Astrocyte of the cerebellum (primary cell): ENCODE data around the gene CPTP.

Experiments used
- DNase-seq: peaks from one replicate; pipeline ENCODE4 v3.0.0-alpha.2; 2011; ENCODE audit warnings: low read depth
- H3K4me3 ChIP-seq: 2 replicates; pipeline ENCODE4 v1.5.1; 2011; ENCODE audit warnings: mild to moderate bottlenecking, low read depth, low read length, moderate library complexity
- CTCF ChIP-seq: IDR thresholded peaks from 2 replicates; pipeline ENCODE4 v1.5.1; 2012; ENCODE audit warnings: low read length, low read depth, moderate library complexity, mild to moderate bottlenecking; ENCODE audit errors: missing control alignments
- in situ Hi-C: cut with HindIII; loops from 2 replicates; pipeline ENCODE4 v1.10.0; 2017; ENCODE audit warnings: low sequenced_read_pairs

CPTP gene

GRCh38 chr1:1326075-1326605, 1.5 kb downstream of the CPTP start:
- in situ Hi-C loops: no loop called here
- no peak for TF ChIP-seq CTCF
- DNase-seq: no peak
- peak overlapping the region; percentile 85 for H3K4me3 ChIP-seq

GRCh38 chr1:1327291-1327690, 2.7 kb downstream of the CPTP start:
- DNase-seq: no peak
- no peak overlapping the region for H3K4me3 ChIP-seq
- in situ Hi-C loops: no loop called here
- no peak for TF ChIP-seq CTCF

DNA sequence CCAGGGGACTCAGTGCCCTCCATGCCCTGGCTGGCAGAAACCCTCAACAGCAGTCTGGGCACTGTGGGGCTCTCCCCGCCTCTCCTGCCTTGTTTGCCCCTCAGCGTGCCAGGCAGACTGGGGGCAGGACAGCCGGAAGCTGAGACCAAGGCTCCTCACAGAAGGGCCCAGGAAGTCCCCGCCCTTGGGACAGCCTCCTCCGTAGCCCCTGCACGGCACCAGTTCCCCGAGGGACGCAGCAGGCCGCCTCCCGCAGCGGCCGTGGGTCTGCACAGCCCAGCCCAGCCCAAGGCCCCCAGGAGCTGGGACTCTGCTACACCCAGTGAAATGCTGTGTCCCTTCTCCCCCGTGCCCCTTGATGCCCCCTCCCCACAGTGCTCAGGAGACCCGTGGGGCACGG, 3.7 kb downstream of the CPTP start:
- TF ChIP-seq CTCF: no peak
- DNase-seq: no peak
- H3K4me3 ChIP-seq: no peak overlapping the region
- in situ Hi-C loops: no loop called here

GRCh38 chr1:1329304-1330210, 5.0 kb downstream of the CPTP start:
- in situ Hi-C loops: no loop called here
- H3K4me3 ChIP-seq: no peak overlapping the region
- no peak for TF ChIP-seq CTCF
- DNase-seq: no peak

DNA sequence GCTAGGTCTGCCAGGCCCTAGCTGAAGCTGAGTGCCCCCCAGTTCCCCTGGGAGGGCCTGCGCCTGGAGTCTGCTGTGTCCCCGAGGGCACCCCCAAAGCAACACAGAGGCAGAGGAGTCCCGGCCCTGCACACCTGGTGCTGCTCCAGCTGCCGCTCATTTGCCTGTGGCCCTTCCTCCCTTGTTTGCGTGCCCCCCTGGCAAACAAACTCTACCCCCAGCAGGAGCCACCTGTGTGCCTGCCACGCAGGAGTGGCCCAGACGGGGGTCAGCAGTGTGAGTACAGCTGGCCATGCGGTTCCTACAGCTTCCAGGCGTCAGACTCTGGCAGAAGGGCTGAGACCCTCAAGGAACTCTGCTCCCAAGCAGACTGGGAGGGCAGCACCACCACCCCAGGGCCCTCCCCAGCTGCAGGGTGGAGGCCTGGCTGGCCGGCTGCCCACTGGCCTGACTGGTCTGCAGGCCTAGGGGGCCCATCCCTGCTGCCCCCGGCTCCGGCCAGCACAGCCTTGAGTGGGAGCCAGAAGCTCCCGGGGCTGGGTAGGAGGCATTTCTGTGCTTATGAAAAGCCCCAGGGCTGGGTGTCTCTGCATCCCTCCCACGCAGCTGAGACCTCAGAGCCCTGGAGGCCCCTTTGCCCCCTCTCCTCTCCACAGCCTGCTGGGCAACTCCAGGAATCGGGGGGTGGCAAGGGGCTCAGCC, 5.9 kb downstream of the CPTP start:
- in situ Hi-C loops: no loop called here
- DNase-seq: no peak
- no peak overlapping the region for H3K4me3 ChIP-seq
- no peak for TF ChIP-seq CTCF

GRCh38 chr1:1331068-1331965, 6.7 kb downstream of the CPTP start, which contains the start of gene TAS1R3:
Gene TAS1R3 (plus strand): TSS chr1:1331280. CDS start chr1:1331346, 66 bp downstream.
- no peak for DNase-seq
- H3K4me3 ChIP-seq: no peak within 1 kb of the TSS
- in situ Hi-C loops: no loop called here
- TF ChIP-seq CTCF: no peak
